Cardiac muscle cell (in vitro differentiated cells and primary cell): Measurements from ENCODE around the gene NEU1. TPM values are rescaled to one million over a fixed set of nuclear protein-coding genes. Genes with fewer than 3 reads are reported as not detected.

Experiments
- DNase-seq, 2 donors: peaks; one replicate each; pipeline versions ENCODE4 v3.0.0 to v3.0.0-alpha.2; 2010 to 2017; ENCODE audit warnings: low read depth in 1 of 2, low spot score in 1 of 2
- H3K27ac ChIP-seq: fragments of 200-600 bp; sonication (generic); 2 replicates; pipeline ENCODE4 v1.5.1; 2016
- H3K27me3 ChIP-seq: fragments of 200-600 bp; sonication (generic); 2 replicates; pipeline ENCODE4 v1.6.0; 2016; ENCODE audit warnings: control low read depth
- H3K36me3 ChIP-seq: fragments of 200-600 bp; sonication (generic); 2 replicates; pipeline ENCODE4 v1.5.1; 2016; ENCODE audit warnings: control low read depth
- H3K4me1 ChIP-seq: fragments of 200-600 bp; sonication (generic); 2 replicates; pipeline ENCODE4 v1.8.1; 2017; ENCODE audit warnings: low read depth, mild to moderate bottlenecking, mixed run types
- H3K4me3 ChIP-seq: fragments of 200-600 bp; sonication (generic); 2 replicates; pipeline ENCODE4 v1.5.1; 2016; ENCODE audit warnings: mild to moderate bottlenecking
- H3K9me3 ChIP-seq: fragments of 200-600 bp; sonication (generic); 2 replicates; pipeline ENCODE4 v1.5.1; 2017; ENCODE audit warnings: low read depth, mild to moderate bottlenecking, control low read depth
- polyA plus RNA-seq: library from polyadenylated mRNA; unstranded; fragments of >200 nt; fragmentation: Nextera tagmentation; extraction: Ambion mirVana; gene quantifications from 2 replicates; pipeline ENCODE4 v1.2.1, GENCODE V29; 2016
- total RNA-seq: library from RNA; depleted of rRNA; stranded (reverse); fragments of >200 nt; gene quantifications from 2 replicates; pipeline ENCODE4 v1.2.3, GENCODE V29; 2016
- TF ChIP-seq, protein P1 (sequence below): IDR thresholded peaks from 2 replicates; pipeline ENCODE4 v1.5.1; 2012; ENCODE audit warnings: low read depth, mild to moderate bottlenecking, low read length

NEU1 gene
- total and polyA plus RNA-seq, 2 experiments from 2014 or later: 26.6 to 27.6 TPM

DNA sequence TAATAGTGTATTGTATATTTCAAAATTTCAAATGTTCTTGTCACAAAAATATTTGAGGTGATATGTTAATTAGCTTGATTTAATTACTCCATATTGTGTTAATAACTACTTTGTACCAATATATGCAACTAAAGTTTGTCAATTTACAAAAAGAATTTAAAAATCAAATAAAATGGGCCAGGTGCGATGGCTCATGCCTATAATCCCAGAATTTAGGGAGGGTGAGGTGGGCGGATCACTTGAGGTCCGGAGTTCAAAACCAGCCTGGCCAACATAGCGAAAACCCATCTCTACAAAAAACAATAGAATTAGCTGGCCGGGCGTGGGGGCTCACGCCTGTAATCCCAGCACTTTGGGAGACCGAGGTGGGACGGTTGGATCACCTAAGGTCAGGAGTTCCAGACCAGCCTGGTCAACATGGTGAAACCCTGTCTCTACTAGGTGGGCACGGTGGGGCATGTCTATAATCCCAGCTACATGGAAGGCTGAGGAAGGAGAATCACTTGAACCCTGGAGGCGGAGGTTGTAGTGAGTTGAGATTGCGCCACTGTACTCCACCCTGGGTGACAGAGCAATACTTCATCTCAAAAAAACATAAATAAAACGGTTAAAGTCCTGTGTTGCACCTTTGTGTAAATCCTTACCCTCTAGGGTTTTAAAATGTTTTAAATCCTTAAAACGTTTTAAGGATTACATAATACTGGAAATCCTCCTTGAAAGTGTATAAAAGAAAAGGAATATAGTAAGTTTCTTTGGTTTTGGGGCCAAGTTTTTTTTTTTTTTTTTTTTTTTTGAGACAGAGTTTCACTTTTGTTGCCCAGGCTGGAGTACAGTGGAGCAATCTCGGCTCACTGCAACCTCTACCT, 31.0 kb downstream of the NEU1 start:
- Histone ChIP-seq H3K36me3 (peaks cover under 1% of the 10 kb centered on the region), H3K4me1 (peaks cover 17% of the 10 kb centered on the region), H3K9me3 (no peaks in the 10 kb centered on the region), H3K27ac (no peak overlapping the region), H3K27me3 (no peaks in the 10 kb centered on the region), H3K4me3 (no peak overlapping the region)
- TF ChIP-seq, protein P1, sequence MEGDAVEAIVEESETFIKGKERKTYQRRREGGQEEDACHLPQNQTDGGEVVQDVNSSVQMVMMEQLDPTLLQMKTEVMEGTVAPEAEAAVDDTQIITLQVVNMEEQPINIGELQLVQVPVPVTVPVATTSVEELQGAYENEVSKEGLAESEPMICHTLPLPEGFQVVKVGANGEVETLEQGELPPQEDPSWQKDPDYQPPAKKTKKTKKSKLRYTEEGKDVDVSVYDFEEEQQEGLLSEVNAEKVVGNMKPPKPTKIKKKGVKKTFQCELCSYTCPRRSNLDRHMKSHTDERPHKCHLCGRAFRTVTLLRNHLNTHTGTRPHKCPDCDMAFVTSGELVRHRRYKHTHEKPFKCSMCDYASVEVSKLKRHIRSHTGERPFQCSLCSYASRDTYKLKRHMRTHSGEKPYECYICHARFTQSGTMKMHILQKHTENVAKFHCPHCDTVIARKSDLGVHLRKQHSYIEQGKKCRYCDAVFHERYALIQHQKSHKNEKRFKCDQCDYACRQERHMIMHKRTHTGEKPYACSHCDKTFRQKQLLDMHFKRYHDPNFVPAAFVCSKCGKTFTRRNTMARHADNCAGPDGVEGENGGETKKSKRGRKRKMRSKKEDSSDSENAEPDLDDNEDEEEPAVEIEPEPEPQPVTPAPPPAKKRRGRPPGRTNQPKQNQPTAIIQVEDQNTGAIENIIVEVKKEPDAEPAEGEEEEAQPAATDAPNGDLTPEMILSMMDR: no peak
- DNase-seq: no peak

DNA sequence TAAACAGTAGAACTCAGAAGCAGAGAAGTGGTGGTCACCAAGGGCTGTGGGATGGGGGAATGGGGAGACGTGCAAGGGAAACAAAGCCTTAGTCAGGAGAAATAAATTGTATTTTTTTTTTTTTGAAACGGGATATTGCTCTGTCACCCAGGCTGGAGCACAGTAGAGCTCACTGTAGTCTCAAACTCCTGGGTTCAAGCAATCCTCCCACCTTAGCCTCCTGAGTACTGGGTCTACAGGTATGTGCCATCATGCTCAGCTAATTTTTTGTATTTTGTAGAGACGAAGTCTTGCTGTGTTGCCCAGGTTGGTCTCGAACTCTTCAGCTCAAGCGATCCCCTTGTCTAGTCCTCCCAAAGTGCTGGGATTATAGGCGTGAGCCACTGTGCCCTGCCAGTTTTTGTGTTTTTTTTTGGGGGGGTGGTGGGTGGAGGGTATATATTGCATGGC, 31.7 kb downstream of the NEU1 start:
- TF ChIP-seq, protein P1: no peak
- Histone ChIP-seq H3K27me3 (no peaks in the 10 kb centered on the region), H3K36me3 (no peaks in the 10 kb centered on the region), H3K9me3 (no peaks in the 10 kb centered on the region), H3K4me1 (peaks cover 15% of the 10 kb centered on the region), H3K4me3 (peak overlapping the region; percentile 77), H3K27ac (no peak overlapping the region)
- no peak for DNase-seq

DNA sequence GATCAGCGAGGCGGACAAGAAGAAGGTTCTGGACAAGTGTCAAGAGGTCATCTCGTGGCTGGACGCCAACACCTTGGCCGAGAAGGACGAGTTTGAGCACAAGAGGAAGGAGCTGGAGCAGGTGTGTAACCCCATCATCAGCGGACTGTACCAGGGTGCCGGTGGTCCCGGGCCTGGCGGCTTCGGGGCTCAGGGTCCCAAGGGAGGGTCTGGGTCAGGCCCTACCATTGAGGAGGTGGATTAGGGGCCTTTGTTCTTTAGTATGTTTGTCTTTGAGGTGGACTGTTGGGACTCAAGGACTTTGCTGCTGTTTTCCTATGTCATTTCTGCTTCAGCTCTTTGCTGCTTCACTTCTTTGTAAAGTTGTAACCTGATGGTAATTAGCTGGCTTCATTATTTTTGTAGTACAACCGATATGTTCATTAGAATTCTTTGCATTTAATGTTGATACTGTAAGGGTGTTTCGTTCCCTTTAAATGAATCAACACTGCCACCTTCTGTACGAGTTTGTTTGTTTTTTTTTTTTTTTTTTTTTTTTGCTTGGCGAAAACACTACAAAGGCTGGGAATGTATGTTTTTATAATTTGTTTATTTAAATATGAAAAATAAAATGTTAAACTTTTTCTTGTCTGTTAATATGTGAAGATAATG, 32.9 kb downstream of the NEU1 start:
- Histone ChIP-seq H3K4me1 (peaks cover 13% of the 10 kb centered on the region), H3K36me3 (no peaks in the 10 kb centered on the region), H3K27ac (peak overlapping the region; percentile 59), H3K27me3 (no peaks in the 10 kb centered on the region), H3K9me3 (no peaks in the 10 kb centered on the region), H3K4me3 (peak overlapping the region; percentile 77)
- TF ChIP-seq, protein P1: peak; percentile 34
- peak; percentile 41 to 69 for DNase-seq

DNA sequence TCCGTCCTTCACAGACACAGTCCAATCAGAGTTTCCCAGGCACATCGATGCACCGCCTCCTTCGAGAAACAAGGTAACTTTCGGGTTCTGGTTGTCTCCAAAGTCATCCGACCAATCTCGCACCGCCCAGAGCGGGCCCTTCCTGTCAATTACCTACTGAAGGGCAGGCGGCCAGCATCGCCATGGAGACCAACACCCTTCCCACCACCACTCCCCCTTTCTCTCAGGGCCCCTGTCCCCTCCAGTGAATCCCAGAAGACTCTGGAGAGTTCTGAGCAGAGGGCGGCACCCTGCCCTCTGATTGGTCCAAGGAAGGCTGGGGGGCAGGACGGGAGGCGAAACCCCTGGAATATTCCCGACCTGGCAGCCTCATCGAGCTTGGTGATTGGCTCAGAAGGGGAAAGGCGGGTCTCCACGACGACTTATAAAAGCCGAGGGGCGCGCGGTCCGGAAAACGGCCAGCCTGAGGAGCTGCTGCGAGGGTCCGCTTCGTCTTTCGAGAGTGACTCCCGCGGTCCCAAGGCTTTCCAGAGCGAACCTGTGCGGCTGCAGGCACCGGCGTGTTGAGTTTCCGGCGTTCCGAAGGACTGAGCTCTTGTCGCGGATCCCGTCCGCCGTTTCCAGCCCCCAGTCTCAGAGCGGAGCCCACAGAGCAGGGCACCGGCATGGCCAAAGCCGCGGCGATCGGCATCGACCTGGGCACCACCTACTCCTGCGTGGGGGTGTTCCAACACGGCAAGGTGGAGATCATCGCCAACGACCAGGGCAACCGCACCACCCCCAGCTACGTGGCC, 35.1 kb downstream of the NEU1 start, which contains the start of gene HSPA1B:
Gene HSPA1B (plus strand): TSS at position 453 of the 794 bp plus-strand sequence. CDS start 213 bp downstream, at position 666.
- TF ChIP-seq, protein P1: no peak
- peak; percentile 99 to 100 for DNase-seq
- no peaks in the 10 kb centered on the region for H3K9me3 ChIP-seq

DNA sequence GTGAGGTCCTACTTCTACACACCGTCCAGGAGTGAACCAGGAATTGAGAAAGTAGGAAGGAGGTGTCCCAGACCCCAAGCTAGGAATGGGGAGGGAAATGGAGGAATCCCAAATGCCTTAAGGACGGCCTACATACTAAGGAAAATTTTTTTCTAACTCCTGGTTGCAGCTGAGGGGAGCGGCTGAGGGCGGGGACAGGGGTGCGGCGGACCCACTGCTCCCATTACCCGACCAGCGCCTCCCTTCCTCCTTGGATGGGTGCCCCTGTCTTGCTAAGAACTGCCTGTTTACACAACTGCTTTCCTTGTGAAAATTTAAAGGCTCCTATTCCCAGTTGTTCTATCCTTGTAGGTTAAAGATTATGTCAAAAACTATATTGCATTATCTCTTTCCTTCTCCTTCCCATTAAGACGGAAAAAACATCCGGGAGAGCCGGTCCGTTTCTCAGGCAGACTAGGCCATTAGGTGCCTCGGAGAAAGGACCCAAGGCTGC, 35.8 kb downstream of the NEU1 start:
- TF ChIP-seq, protein P1: no peak
- peak overlapping the region; percentile 32 for H3K4me3 ChIP-seq
- no peaks in the 10 kb centered on the region for H3K36me3 ChIP-seq
- no peaks in the 10 kb centered on the region for H3K27me3 ChIP-seq
- H3K27ac ChIP-seq: peak overlapping the region; percentile 87
- no peaks in the 10 kb centered on the region for H3K9me3 ChIP-seq
- H3K4me1 ChIP-seq: peaks cover 13% of the 10 kb centered on the region
- DNase-seq: peak; percentile 53 to 96

More for the DNA sequence above, 35.1 kb downstream of the NEU1 start, which contains the start of gene HSPA1B:
- Histone ChIP-seq H3K27ac (peak within 1 kb of the TSS; percentile 87), H3K4me1 (peaks cover 13% of the 10 kb centered on the region), H3K4me3 (peak within 1 kb of the TSS; percentile 32), H3K36me3 (no peaks in the 10 kb centered on the region), H3K27me3 (no peaks in the 10 kb centered on the region)
